Hepatocyte (in vitro differentiated cells): ENCODE results near the gene SPATS2. TPM values are rescaled to one million over a fixed set of nuclear protein-coding genes. Genes with fewer than 3 reads are reported as not detected.

Source experiments
- DNase-seq: peaks from one replicate; pipeline ENCODE4 v3.0.0-alpha.2; 2016; ENCODE audit warnings: low spot score
- H2AFZ ChIP-seq: fragments of 200-600 bp; sonication (generic); 2 replicates; pipeline ENCODE4 v1.6.0; 2016; ENCODE audit warnings: antibody characterized with exemption, mild to moderate bottlenecking
- H3K27ac ChIP-seq: fragments of 200-600 bp; sonication (generic); 2 replicates; pipeline ENCODE4 v1.5.1; 2016; ENCODE audit warnings: mild to moderate bottlenecking
- H3K27me3 ChIP-seq: fragments of 200-600 bp; sonication (generic); 2 replicates; pipeline ENCODE4 v1.6.1; 2016
- H3K36me3 ChIP-seq: fragments of 200-600 bp; sonication (generic); replicated peaks from 2 replicates; pipeline ENCODE4 v1.5.1; 2016; ENCODE audit warnings: low read depth; ENCODE audit not compliant: insufficient read depth
- H3K4me1 ChIP-seq: fragments of 200-600 bp; sonication (generic); 2 replicates; pipeline ENCODE4 v1.5.1; 2016; ENCODE audit warnings: mild to moderate bottlenecking, moderate library complexity; ENCODE audit not compliant: insufficient read depth
- H3K4me2 ChIP-seq: fragments of 200-600 bp; sonication (generic); 2 replicates; pipeline ENCODE4 v1.6.0; 2016
- H3K4me3 ChIP-seq: fragments of 200-600 bp; sonication (generic); 2 replicates; pipeline ENCODE4 v1.5.1; 2016; ENCODE audit warnings: mild to moderate bottlenecking
- H3K79me2 ChIP-seq: fragments of 200-600 bp; sonication (generic); 2 replicates; pipeline ENCODE4 v1.6.0; 2017; ENCODE audit warnings: mild to moderate bottlenecking
- H3K9me2 ChIP-seq: fragments of 200-600 bp; sonication (generic); replicated peaks from 2 replicates; pipeline ENCODE4 v1.6.0; 2017; ENCODE audit warnings: mild to moderate bottlenecking; ENCODE audit not compliant: insufficient read depth
- H3K9me3 ChIP-seq: fragments of 200-600 bp; sonication (generic); 2 replicates; pipeline ENCODE4 v1.5.1; 2016; ENCODE audit warnings: low read depth, mild to moderate bottlenecking
- H4K20me1 ChIP-seq: fragments of 200-600 bp; sonication (generic); 2 replicates; pipeline ENCODE4 v1.6.0; 2016; ENCODE audit warnings: mild to moderate bottlenecking; ENCODE audit not compliant: insufficient read depth, poor library complexity, severe bottlenecking
- EZH2 ChIP-seq: fragments of 200-600 bp; sonication (generic); IDR thresholded peaks from 2 replicates; pipeline ENCODE4 v1.6.1; 2016; ENCODE audit warnings: antibody characterized with exemption, mild to moderate bottlenecking, borderline replicate concordance
- EZH2phosphoT487 ChIP-seq: fragments of 200-600 bp; sonication (generic); IDR thresholded peaks from one replicate; pipeline ENCODE4 v1.6.1; 2018; ENCODE audit warnings: antibody characterized with exemption, mild to moderate bottlenecking, low read depth, moderate library complexity; ENCODE audit not compliant: unreplicated experiment, severe bottlenecking
- WGBS: methylation state at CpG from one replicate; pipeline ENCODE4 v1.1.6; 2016; ENCODE audit warnings: low lambda C conversion rate; ENCODE audit errors: missing lambda C conversion rate; 5-methylcytosine and 5-hydroxymethylcytosine counted together
- polyA plus RNA-seq: library from polyadenylated mRNA; unstranded; fragments of >200 nt; fragmentation: Nextera tagmentation; extraction: Ambion mirVana; gene quantifications from 2 replicates; pipeline ENCODE4 v1.2.1, GENCODE V29; 2016
- total RNA-seq: library from RNA; depleted of rRNA; stranded (reverse); fragments of >200 nt; gene quantifications from 2 replicates; pipeline ENCODE4 v1.2.3, GENCODE V29; 2014
- TF ChIP-seq, protein P1 (sequence below): fragments of 200-600 bp; sonication (generic); IDR thresholded peaks from 2 replicates; pipeline ENCODE4 v1.5.1; 2016; ENCODE audit warnings: antibody characterized with exemption, mild to moderate bottlenecking; ENCODE audit not compliant: poor library complexity

Gene SPATS2
- total and polyA plus RNA-seq, 2 experiments from 2014 or later = 24.9 to 39.8 TPM

DNA sequence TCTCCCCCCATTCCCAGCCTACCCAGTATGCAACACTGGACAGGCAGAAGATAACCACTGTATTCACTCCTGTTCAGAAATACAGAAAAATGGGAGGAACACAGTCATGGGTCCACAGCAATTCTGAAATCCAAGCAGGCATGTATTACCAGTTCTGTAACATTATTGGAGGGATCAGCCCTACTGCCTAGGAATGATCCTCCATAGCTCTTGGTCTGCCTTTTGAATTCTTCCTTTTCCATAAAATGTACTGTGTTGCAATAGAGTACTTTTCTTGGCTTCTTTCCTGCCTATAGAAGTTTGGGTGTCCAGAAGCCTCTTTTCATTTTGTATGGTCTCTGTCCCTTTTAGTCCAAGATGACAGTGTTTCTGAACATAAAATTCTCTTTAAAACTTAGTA, 46.5 kb downstream of the SPATS2 start:
- Histone ChIP-seq H3K4me2 (no peak overlapping the region), H3K4me3 (no peak overlapping the region), H3K9me2 (no peaks in the 10 kb centered on the region), H4K20me1 (no peaks in the 10 kb centered on the region), H2AFZ (no peak overlapping the region), H3K4me1 (peaks cover 6% of the 10 kb centered on the region), H3K36me3 (no peaks in the 10 kb centered on the region), H3K9me3 (no peaks in the 10 kb centered on the region), H3K27ac (no peak overlapping the region), H3K79me2 (peaks cover 66% of the 10 kb centered on the region), H3K27me3 (no peaks in the 10 kb centered on the region)
- no peak for DNase-seq
- TF ChIP-seq EZH2 = no peak
- TF ChIP-seq, protein P1, sequence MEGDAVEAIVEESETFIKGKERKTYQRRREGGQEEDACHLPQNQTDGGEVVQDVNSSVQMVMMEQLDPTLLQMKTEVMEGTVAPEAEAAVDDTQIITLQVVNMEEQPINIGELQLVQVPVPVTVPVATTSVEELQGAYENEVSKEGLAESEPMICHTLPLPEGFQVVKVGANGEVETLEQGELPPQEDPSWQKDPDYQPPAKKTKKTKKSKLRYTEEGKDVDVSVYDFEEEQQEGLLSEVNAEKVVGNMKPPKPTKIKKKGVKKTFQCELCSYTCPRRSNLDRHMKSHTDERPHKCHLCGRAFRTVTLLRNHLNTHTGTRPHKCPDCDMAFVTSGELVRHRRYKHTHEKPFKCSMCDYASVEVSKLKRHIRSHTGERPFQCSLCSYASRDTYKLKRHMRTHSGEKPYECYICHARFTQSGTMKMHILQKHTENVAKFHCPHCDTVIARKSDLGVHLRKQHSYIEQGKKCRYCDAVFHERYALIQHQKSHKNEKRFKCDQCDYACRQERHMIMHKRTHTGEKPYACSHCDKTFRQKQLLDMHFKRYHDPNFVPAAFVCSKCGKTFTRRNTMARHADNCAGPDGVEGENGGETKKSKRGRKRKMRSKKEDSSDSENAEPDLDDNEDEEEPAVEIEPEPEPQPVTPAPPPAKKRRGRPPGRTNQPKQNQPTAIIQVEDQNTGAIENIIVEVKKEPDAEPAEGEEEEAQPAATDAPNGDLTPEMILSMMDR = no peak
- no peak for TF ChIP-seq EZH2phosphoT487

DNA sequence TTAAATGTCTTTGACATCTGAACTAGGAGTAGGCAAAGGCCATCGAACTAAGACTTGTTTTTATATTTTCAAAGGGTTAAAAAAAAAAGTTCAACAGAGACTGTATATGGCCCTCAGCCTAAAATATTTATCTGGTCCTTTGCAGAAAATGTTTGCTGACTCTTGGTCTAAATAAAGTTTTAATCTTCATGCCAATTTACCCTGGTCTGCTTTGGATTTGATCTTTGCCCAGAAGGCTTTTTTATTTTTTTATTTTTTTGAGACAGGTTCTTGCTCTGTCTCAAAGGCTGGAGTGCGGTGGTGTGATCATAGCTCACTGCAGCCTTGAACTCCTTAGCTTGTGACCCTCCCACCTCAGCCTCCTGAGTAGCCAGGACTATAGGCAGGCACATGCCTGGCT, 47.1 kb downstream of the SPATS2 start:
- Histone ChIP-seq H3K4me3 (no peak overlapping the region), H3K27me3 (no peaks in the 10 kb centered on the region), H3K36me3 (no peaks in the 10 kb centered on the region), H3K27ac (no peak overlapping the region), H3K4me2 (no peak overlapping the region), H3K9me3 (no peaks in the 10 kb centered on the region), H3K9me2 (no peaks in the 10 kb centered on the region), H4K20me1 (no peaks in the 10 kb centered on the region), H3K79me2 (peaks cover 67% of the 10 kb centered on the region), H2AFZ (no peak overlapping the region), H3K4me1 (peaks cover 6% of the 10 kb centered on the region)
- 96% methylated on average over 2 of the region's 2 CpGs for WGBS
- no peak for TF ChIP-seq EZH2phosphoT487
- TF ChIP-seq, protein P1 = no peak
- no peak for TF ChIP-seq EZH2
- no peak for DNase-seq

DNA sequence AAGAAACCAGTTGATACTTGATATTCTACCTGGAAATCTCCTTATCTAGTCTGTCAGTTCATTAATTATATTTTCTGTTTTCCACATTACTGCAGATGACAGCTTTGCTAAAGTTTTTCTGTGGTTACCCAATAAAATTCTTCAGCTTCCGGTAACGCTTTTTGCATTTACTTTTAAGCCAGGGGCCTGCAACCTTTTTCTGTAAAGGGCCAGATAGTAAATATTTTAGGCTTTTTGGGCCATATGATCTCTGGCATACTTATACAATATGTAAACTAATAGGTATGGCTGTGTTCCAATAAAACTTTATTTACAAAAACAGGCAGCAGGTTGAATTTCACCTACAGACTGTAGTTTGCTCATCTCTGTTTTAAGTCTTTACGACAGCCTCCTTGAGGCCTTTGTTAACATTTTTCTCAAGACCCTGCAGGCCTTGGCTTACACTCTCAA, 48.3 kb downstream of the SPATS2 start:
- peaks cover 71% of the 10 kb centered on the region for H3K79me2 ChIP-seq
- 55% methylated on average over 3 of the region's 3 CpGs for WGBS
- H3K4me1 ChIP-seq = peaks cover 10% of the 10 kb centered on the region
- H3K36me3 ChIP-seq = no peaks in the 10 kb centered on the region
- H3K9me3 ChIP-seq = no peaks in the 10 kb centered on the region
- peaks cover 2% of the 10 kb centered on the region for H4K20me1 ChIP-seq
- H2AFZ ChIP-seq = no peak overlapping the region
- TF ChIP-seq EZH2phosphoT487 (no peak), EZH2 (no peak)
- TF ChIP-seq, protein P1 = no peak
- DNase-seq = no peak
- H3K27me3 ChIP-seq = no peaks in the 10 kb centered on the region
- H3K9me2 ChIP-seq = no peaks in the 10 kb centered on the region
- no peak overlapping the region for H3K4me2 ChIP-seq
- peak overlapping the region; percentile 35 for H3K27ac ChIP-seq
- no peak overlapping the region for H3K4me3 ChIP-seq

DNA sequence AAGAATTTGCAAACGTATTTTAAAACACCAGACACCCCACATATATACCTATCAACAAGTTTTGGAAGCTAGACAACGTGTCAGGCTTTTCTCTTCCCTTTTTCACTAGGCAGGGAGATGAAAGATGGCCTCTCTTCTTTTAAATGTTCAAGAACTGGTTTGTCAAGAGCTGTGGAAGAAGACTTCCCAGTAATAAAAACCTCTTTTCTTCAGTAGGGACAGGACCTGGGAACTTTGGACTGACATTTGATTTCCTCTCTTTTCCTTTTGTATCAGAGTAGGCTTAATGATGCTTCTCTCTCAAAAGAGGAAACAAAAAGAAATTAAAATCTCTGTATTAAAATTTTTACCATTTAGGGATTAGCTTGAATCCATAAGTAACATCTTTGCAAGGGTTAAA, 49.6 kb downstream of the SPATS2 start:
- Histone ChIP-seq H3K27ac (peak overlapping the region; percentile 41), H3K27me3 (no peaks in the 10 kb centered on the region), H3K36me3 (no peaks in the 10 kb centered on the region), H3K4me1 (peaks cover 10% of the 10 kb centered on the region), H3K9me3 (no peaks in the 10 kb centered on the region), H2AFZ (no peak overlapping the region), H3K4me3 (no peak overlapping the region), H3K4me2 (peak overlapping the region; percentile 30), H3K79me2 (peaks cover 68% of the 10 kb centered on the region), H3K9me2 (no peaks in the 10 kb centered on the region), H4K20me1 (peaks cover 3% of the 10 kb centered on the region)
- no peak for DNase-seq
- TF ChIP-seq EZH2phosphoT487 (no peak), EZH2 (no peak)
- TF ChIP-seq, protein P1 = no peak
- 56% methylated on average over 2 of the region's 2 CpGs for WGBS
